Esophagus muscularis mucosa (tissue), 4 donors: ENCODE measurements around the gene GH2. TPM values are rescaled to one million over a fixed set of nuclear protein-coding genes. Genes with fewer than 3 reads are reported as not detected.
A peak's percentile ranks its signal among the peaks of the same experiment; 100 is the strongest.
"Not testable (repeated sequence)": the region's sequence is repeated elsewhere in the genome, so short reads cannot be mapped to it uniquely, and the experiment has no call there.

ENCODE experiments used
- DNase-seq: peaks from one replicate; pipeline ENCODE4 v3.0.0-alpha.2; 2017; ENCODE audit errors: extremely low spot score
- H3K27ac ChIP-seq, 4 donors: fragments of 200-600 bp; sonication (generic); replicated peaks in 1 of 4; 1 replicate in 3 of 4; 2 replicates in 1 of 4; pipeline ENCODE4 v1.5.1; 2016 to 2019; ENCODE audit warnings: mild to moderate bottlenecking in 1 of 4
- H3K27me3 ChIP-seq, 4 donors: fragments of 200-600 bp; sonication (generic); one replicate each; pipeline versions ENCODE4 v1.5.1 to v1.6.0; 2016 to 2019
- H3K36me3 ChIP-seq, 4 donors: fragments of 200-600 bp; sonication (generic); one replicate each; pipeline ENCODE4 v1.5.1; 2016 to 2019
- H3K4me1 ChIP-seq, 4 donors: fragments of 200-600 bp; sonication (generic); one replicate each; pipeline ENCODE4 v1.5.1; 2016 to 2019
- H3K4me3 ChIP-seq, 4 donors: fragments of 200-600 bp; sonication (generic); 1 replicate in 2 of 4; 2 replicates in 2 of 4; pipeline ENCODE4 v1.5.1; 2016 to 2019; ENCODE audit warnings: mild to moderate bottlenecking in 4 of 4, moderate library complexity in 1 of 4
- H3K9me3 ChIP-seq, 4 donors: fragments of 200-600 bp; sonication (generic); 1 replicate in 3 of 4; 2 replicates in 1 of 4; pipeline ENCODE4 v1.5.1; 2016 to 2019
- CTCF ChIP-seq, 3 experiments: fragments of 200-600 bp in 2 of 3; fragments of 450-650 bp in 1 of 3; sonication (generic) in 2 of 3; IDR thresholded peaks; one replicate each; pipeline ENCODE4 v1.5.1; 2017 to 2019; ENCODE audit warnings: antibody characterized with exemption in 3 of 3, mild to moderate bottlenecking in 2 of 3, moderate library complexity in 1 of 3
- EP300 ChIP-seq: sonication (generic); formaldehyde crosslinking; IDR thresholded peaks from one replicate; pipeline ENCODE4 v1.6.1; 2017; ENCODE audit warnings: antibody characterized with exemption
- POLR2A ChIP-seq: fragments of 450-650 bp; IDR thresholded peaks from one replicate; pipeline ENCODE4 v1.6.1; 2017; ENCODE audit warnings: antibody characterized with exemption, moderate library complexity, mild to moderate bottlenecking, low read depth
- POLR2AphosphoS5 ChIP-seq, 2 donors: sonication (generic); formaldehyde crosslinking; IDR thresholded peaks; one replicate each; pipeline ENCODE4 v1.6.1; 2017; ENCODE audit warnings: antibody characterized with exemption in 2 of 2
- WGBS: methylation state at CpG from one replicate; pipeline ENCODE4 v1.1.5; 2018; 5-methylcytosine and 5-hydroxymethylcytosine counted together
- intact Hi-C: fragments of 100-400 bp; cut with DNase I; formaldehyde crosslinking; loops from one replicate; pipeline ENCODE4 v1.15.1; 2023
- total RNA-seq, 4 donors: library from RNA; depleted of rRNA; stranded (reverse); fragments of >200 nt; gene quantifications; one replicate each; pipeline versions ENCODE4 v1.1.0 to v1.2.1, GENCODE V29; 2016

Gene GH2
- total RNA-seq, 4 donors from 2014 or later, result not detected

- WGBS, result 91% methylated on average over 12 of the region's 12 CpGs
- Histone ChIP-seq H3K36me3 (no peaks in the 10 kb centered on the region), H3K27me3 (peaks cover 0 to 13% (median 0%) of the 10 kb centered on the region in 4 donors), H3K9me3 (no peaks in the 10 kb centered on the region), H3K4me1 (peaks cover 0 to 9% (median 3%) of the 10 kb centered on the region in 4 donors), H3K4me3 (no peak overlapping the region), H3K27ac (no peak overlapping the region)
- no peak for DNase-seq
- intact Hi-C loops, result loop anchor here (10.0 kb wide), 2 partner anchors 218 to 368 kb away; partner anchors contain the start of gene ERN1
- no peak for TF ChIP-seq CTCF (IDR thresholded peaks at IDR 0.05)
- no peak for TF ChIP-seq EP300
- no peak for TF ChIP-seq POLR2AphosphoS5 (IDR thresholded peaks at IDR 0.05)
- no peak for TF ChIP-seq POLR2A
Measured at GRCh38 chr17:63916566-63917185, 34.9 kb upstream of the GH2 start.

GRCh38 chr17:63915753-63916152, 34.0 kb upstream of the GH2 start:
- not testable (repeated sequence) for DNase-seq, H3K4me3 ChIP-seq, H3K36me3 ChIP-seq, H3K9me3 ChIP-seq, H3K27ac ChIP-seq
- H3K27me3 ChIP-seq, result peaks cover 0 to 21% (median 0%) of the 10 kb centered on the region in 4 donors
- WGBS, result 81% methylated on average over 10 of the region's 10 CpGs
- intact Hi-C loops, result loop anchor here (10.0 kb wide), 2 partner anchors 219 to 369 kb away; partner anchors contain the start of gene ERN1
- peaks cover 0 to 12% (median 3%) of the 10 kb centered on the region in 4 donors for H3K4me1 ChIP-seq

- intact Hi-C loops, result loop anchor here (10.0 kb wide), 2 partner anchors 220 to 370 kb away; partner anchors contain the start of gene ERN1
- Histone ChIP-seq H3K36me3 (no peaks in the 10 kb centered on the region), H3K27me3 (peaks cover 0 to 26% (median 0%) of the 10 kb centered on the region in 4 donors), H3K27ac (no peak overlapping the region), H3K4me1 (peaks cover 0 to 11% (median 3%) of the 10 kb centered on the region in 4 donors), H3K4me3 (no peak overlapping the region), H3K9me3 (no peaks in the 10 kb centered on the region)
- 92% methylated on average over 2 of the region's 7 CpGs for WGBS
- DNase-seq, result no peak
- no peak for TF ChIP-seq POLR2AphosphoS5 (IDR thresholded peaks at IDR 0.05)
- no peak for TF ChIP-seq EP300
- TF ChIP-seq CTCF (IDR thresholded peaks at IDR 0.05), result no peak
- no peak for TF ChIP-seq POLR2A
Measured at GRCh38 chr17:63914471-63914870, 32.7 kb upstream of the GH2 start.

- 46% methylated on average over 6 of the region's 8 CpGs for WGBS
- intact Hi-C loops, result loop anchor here (10.0 kb wide), 2 partner anchors 223 to 373 kb away; partner anchors contain the start of gene ERN1
- TF ChIP-seq CTCF (IDR thresholded peaks at IDR 0.05) (peak; percentile 59 to 90 (median 82)), POLR2AphosphoS5 (IDR thresholded peaks at IDR 0.05) (no peak)
- peaks cover 0 to 5% (median 0%) of the 10 kb centered on the region in 4 donors for H3K4me1 ChIP-seq
- H3K27me3 ChIP-seq, result peaks cover 0 to 14% (median 0%) of the 10 kb centered on the region in 4 donors
- no peaks in the 10 kb centered on the region for H3K36me3 ChIP-seq
- DNase-seq, result no peak
- no peaks in the 10 kb centered on the region for H3K9me3 ChIP-seq
- no peak overlapping the region for H3K4me3 ChIP-seq
- H3K27ac ChIP-seq, result no peak overlapping the region
Measured at GRCh38 chr17:63911657-63912100, 29.9 kb upstream of the GH2 start.

- H3K27ac ChIP-seq, result no peak within 1 kb of the TSS
- H3K9me3 ChIP-seq, result no peaks in the 10 kb centered on the region
- H3K27me3 ChIP-seq, result peaks cover 0 to 14% (median 0%) of the 10 kb centered on the region in 4 donors
- intact Hi-C loops, result loop anchor here (10.0 kb wide), 2 partner anchors 224 to 374 kb away; partner anchors contain the start of gene ERN1
- WGBS, result 68% methylated on average over 9 of the region's 15 CpGs
- no peak within 1 kb of the TSS for H3K4me3 ChIP-seq
- H3K4me1 ChIP-seq, result peaks cover 0 to 5% (median 0%) of the 10 kb centered on the region in 4 donors
- no peaks in the 10 kb centered on the region for H3K36me3 ChIP-seq
- TF ChIP-seq POLR2AphosphoS5 (IDR thresholded peaks at IDR 0.05) (no peak), EP300 (no peak), CTCF (IDR thresholded peaks at IDR 0.05) (no peak), POLR2A (no peak)
- DNase-seq, result no peak
Measured at GRCh38 chr17:63911041-63911635, 29.4 kb upstream of the GH2 start, which contains the start of gene CSHL1. Gene CSHL1, minus strand, starts transcription at chr17:63911258. Its CDS starts 62 bp downstream, at chr17:63911196.
